ENCODE data around the gene ST3GAL2. TPM values are rescaled to one million over a fixed set of nuclear protein-coding genes. Genes with fewer than 3 reads are reported as not detected.
A peak's percentile ranks its signal among the peaks of the same experiment; 100 is the strongest.
"Not testable (repeated sequence)": the region's sequence is repeated elsewhere in the genome, so short reads cannot be mapped to it uniquely, and the experiment has no call there.

ST3GAL2 gene
- total and polyA plus RNA-seq, 7 experiments from 2014 or later, result 11.3 to 35.9 (median 28.5) TPM

- H3K4me1 Mint-ChIP-seq; POLR2A ChIA-PET; H3K4me3 ChIP-seq (ENCODE audit: low read length); H3K27me3 ChIP-seq (ENCODE audit: control insufficient read depth in 2 of 2, insufficient read depth in 2 of 2, low read length in 2 of 2); DNase-seq; ATAC-seq; H3K27ac ChIP-seq (ENCODE audit: low read depth, low read length); H3K4me3 Mint-ChIP-seq; intact Hi-C loops (cut with micrococcal nuclease); CTCF ChIA-PET; H3K9me3 Mint-ChIP-seq; H3K4me1 ChIP-seq (ENCODE audit: control insufficient read depth in 2 of 2, insufficient read depth in 2 of 2, low read length in 2 of 2); H3K9me3 ChIP-seq (ENCODE audit: control insufficient read depth in 2 of 3, low read length in 3 of 3); H3K27me3 Mint-ChIP-seq: not testable (repeated sequence)
- Mint-ChIP-seq H3K36me3 (peaks cover 0 to 17% (median 10%) of the 10 kb centered on the region in 5 donors), H3K27ac (peak overlapping the region in 2 of 9 donors; percentile 34 to 70)
- H3K36me3 ChIP-seq (ENCODE audit: control insufficient read depth in 2 of 3, insufficient read depth in 3 of 3, low read length in 3 of 3), result peaks cover 0 to 52% (median 8%) of the 10 kb centered on the region in 3 experiments
Measured at GRCh38 chr16:70332728-70333127, 106.2 kb downstream of the ST3GAL2 start.

- H3K9me3 ChIP-seq (ENCODE audit: control insufficient read depth in 2 of 3, low read length in 3 of 3), result no peaks in the 10 kb centered on the region
- no peaks in the 10 kb centered on the region for H3K27me3 ChIP-seq (ENCODE audit: control insufficient read depth in 2 of 2, insufficient read depth in 2 of 2, low read length in 2 of 2)
- Mint-ChIP-seq H3K4me1 (no peaks in the 10 kb centered on the region), H3K36me3 (peaks cover 0 to 17% (median 10%) of the 10 kb centered on the region in 5 donors), H3K9me3 (no peaks in the 10 kb centered on the region), H3K27me3 (no peaks in the 10 kb centered on the region), H3K4me3 (no peak overlapping the region), H3K27ac (peak overlapping the region in 4 of 9 donors; percentile 52 to 72 (median 56))
- POLR2A ChIA-PET, result interaction anchor here (0.8 kb wide), 1 partner anchor 15 kb away, joined by 3 read pairs; no protein-coding TSS in a partner anchor
- no peak overlapping the region for H3K4me3 ChIP-seq (ENCODE audit: low read length)
- no peak overlapping the region for H3K27ac ChIP-seq (ENCODE audit: low read depth, low read length)
- DNase-seq (peak in 5 of 9 donors; percentile 5 to 24 (median 16)), ATAC-seq (peak; percentile 63)
- CTCF ChIA-PET, result interaction anchor here (1.4 to 1.6 kb wide), 3 partner anchors 10 to 135 kb away, joined by 3 to 4 read pairs (median 3); no protein-coding TSS in a partner anchor
- peaks cover 0 to 52% (median 8%) of the 10 kb centered on the region in 3 experiments for H3K36me3 ChIP-seq (ENCODE audit: control insufficient read depth in 2 of 3, insufficient read depth in 3 of 3, low read length in 3 of 3)
- H3K4me1 ChIP-seq (ENCODE audit: control insufficient read depth in 2 of 2, insufficient read depth in 2 of 2, low read length in 2 of 2), result no peaks in the 10 kb centered on the region
- intact Hi-C loops (cut with micrococcal nuclease), result loop anchor here in 1 of 2 donors (1.0 kb wide), 1 partner anchor 322 kb away; no protein-coding TSS in a partner anchor
Measured at GRCh38 chr16:70331588-70332358, 107.1 kb downstream of the ST3GAL2 start.

- Histone ChIP-seq H3K36me3 (ENCODE audit: control insufficient read depth in 2 of 3, insufficient read depth in 3 of 3, low read length in 3 of 3) (peaks cover 0 to 52% (median 8%) of the 10 kb centered on the region in 3 experiments), H3K4me3 (ENCODE audit: low read length) (no peak overlapping the region), H3K4me1 (ENCODE audit: control insufficient read depth in 2 of 2, insufficient read depth in 2 of 2, low read length in 2 of 2) (no peaks in the 10 kb centered on the region), H3K27me3 (ENCODE audit: control insufficient read depth in 2 of 2, insufficient read depth in 2 of 2, low read length in 2 of 2) (no peaks in the 10 kb centered on the region), H3K27ac (ENCODE audit: low read depth, low read length) (no peak overlapping the region), H3K9me3 (ENCODE audit: control insufficient read depth in 2 of 3, low read length in 3 of 3) (no peaks in the 10 kb centered on the region)
- H3K36me3 Mint-ChIP-seq, result peaks cover 0 to 17% (median 10%) of the 10 kb centered on the region in 5 donors
- H3K27me3 Mint-ChIP-seq, result no peaks in the 10 kb centered on the region
- POLR2A ChIA-PET, result interaction anchor here (0.7 to 0.8 kb wide), 2 partner anchors 15 to 34 kb away, joined by 3 read pairs; no protein-coding TSS in a partner anchor
- CTCF ChIA-PET, result interaction anchor here (1.0 to 1.6 kb wide), 4 partner anchors 10 to 318 kb away, joined by 3 to 4 read pairs (median 4); no protein-coding TSS in a partner anchor
- no peak overlapping the region for H3K4me3 Mint-ChIP-seq
- H3K9me3 Mint-ChIP-seq, result no peaks in the 10 kb centered on the region
- no peak for DNase-seq
- ATAC-seq, result no peak
- H3K27ac Mint-ChIP-seq, result peak overlapping the region in 2 of 9 donors; percentile 52 to 53
- no peaks in the 10 kb centered on the region for H3K4me1 Mint-ChIP-seq
- intact Hi-C loops (cut with micrococcal nuclease), result loop anchor here in 1 of 2 donors (1.0 kb wide), 1 partner anchor 322 kb away; no protein-coding TSS in a partner anchor
Measured at GRCh38 chr16:70331091-70331490, 107.8 kb downstream of the ST3GAL2 start.

Other genes with a start within 250 kb of the ST3GAL2 start
- gene EXOSC6, start 187.2 kb downstream of the ST3GAL2 start, total RNA-seq, result 10 to 100 TPM; 25.5 to 45.9 (median 36.4) TPM
- 1 to 10 TPM; 7.9 to 8.3 TPM for gene EXOSC6, start 187.2 kb downstream of the ST3GAL2 start, polyA plus RNA-seq
- gene AARS1, start 149.6 kb downstream of the ST3GAL2 start, total RNA-seq, result 10 to 100 TPM; 24.2 to 96.7 (median 94.0) TPM
- gene AARS1, start 149.6 kb downstream of the ST3GAL2 start, polyA plus RNA-seq, result 10 to 100 TPM; 39.5 to 60.3 TPM
- 10 to 100 TPM; 23.6 to 29.9 (median 27.8) TPM for gene DDX19B, start 139.9 kb downstream of the ST3GAL2 start, total RNA-seq
- 10 to 100 TPM; 48.4 to 60.5 TPM for gene DDX19B, start 139.9 kb downstream of the ST3GAL2 start, polyA plus RNA-seq
- gene DDX19A, start 92.2 kb downstream of the ST3GAL2 start, total RNA-seq, result 10 to 100 TPM; 40.2 to 57.9 (median 47.1) TPM
- gene DDX19A, start 92.2 kb downstream of the ST3GAL2 start, polyA plus RNA-seq, result 10 to 100 TPM; 37.4 to 65.0 TPM
- gene FCSK, start 15.5 kb upstream of the ST3GAL2 start, total RNA-seq, result 10 to 100 TPM; 23.7 to 45.2 (median 36.7) TPM
- 10 to 100 TPM in 1 of 2 donors, 1 to 10 TPM in 1; 7.5 to 10.3 TPM for gene FCSK, start 15.5 kb upstream of the ST3GAL2 start, polyA plus RNA-seq
- gene COG4, start 84.5 kb upstream of the ST3GAL2 start, total RNA-seq, result 10 to 100 TPM; 38.3 to 68.6 (median 58.7) TPM
- gene COG4, start 84.5 kb upstream of the ST3GAL2 start, polyA plus RNA-seq, result 10 to 100 TPM; 46.1 to 50.5 TPM
- gene SF3B3, start 84.7 kb upstream of the ST3GAL2 start, total RNA-seq, result 100 to 1,000 TPM; 189 to 415 (median 267) TPM
- 10 to 100 TPM; 69.0 to 93.7 TPM for gene SF3B3, start 84.7 kb upstream of the ST3GAL2 start, polyA plus RNA-seq
- gene IL34, start 207.5 kb upstream of the ST3GAL2 start, total RNA-seq, result 1 to 10 TPM in 1 of 5 experiments, under 1 TPM in 2, not detected in 2; 0.38 to 1.1 (median 0.50) TPM
- gene IL34, start 207.5 kb upstream of the ST3GAL2 start, polyA plus RNA-seq, result not detected
- 10 to 100 TPM in 3 of 5 experiments, 1 to 10 TPM in 2; 1.4 to 16.7 (median 11.5) TPM for gene MTSS2, start 247.0 kb upstream of the ST3GAL2 start, total RNA-seq
- not detected for gene MTSS2, start 247.0 kb upstream of the ST3GAL2 start, polyA plus RNA-seq

Measured in naive thymus-derived CD4-positive, alpha-beta T cell (primary cell).